Subcutaneous abdominal adipose tissue (tissue), 5 donors: ENCODE measurements around the gene SNX18.

Source experiments
- H3K27ac ChIP-seq: one replicate; pipeline ENCODE4 v1.7.0; 2013; ENCODE audit warnings: low read depth, mild to moderate bottlenecking, inconsistent platforms, low read length, moderate library complexity
- H3K27me3 ChIP-seq, 5 donors: one replicate each; pipeline ENCODE4 v1.7.0; 2013; ENCODE audit warnings: low read length in 5 of 5, inconsistent platforms in 1 of 5; ENCODE audit not compliant: control insufficient read depth in 5 of 5, insufficient read depth in 4 of 5
- H3K36me3 ChIP-seq, 5 donors: one replicate each; pipeline ENCODE4 v1.7.0; 2013; ENCODE audit warnings: low read length in 5 of 5; ENCODE audit not compliant: control insufficient read depth in 5 of 5, insufficient read depth in 5 of 5
- H3K4me1 ChIP-seq, 5 donors: one replicate each; pipeline ENCODE4 v1.7.0; 2013; ENCODE audit warnings: low read length in 5 of 5, mild to moderate bottlenecking in 3 of 5, moderate library complexity in 1 of 5; ENCODE audit not compliant: control insufficient read depth in 5 of 5, insufficient read depth in 5 of 5
- H3K4me3 ChIP-seq, 5 donors: one replicate each; pipeline ENCODE4 v1.7.0; 2013; ENCODE audit warnings: low read length in 5 of 5, low read depth in 1 of 5
- H3K9ac ChIP-seq, 5 donors: one replicate each; pipeline ENCODE4 v1.7.0; 2013; ENCODE audit warnings: low read length in 5 of 5, mild to moderate bottlenecking in 4 of 5, moderate library complexity in 3 of 5
- H3K9me3 ChIP-seq, 5 donors: one replicate each; pipeline ENCODE4 v1.7.0; 2013; ENCODE audit warnings: low read length in 5 of 5; ENCODE audit not compliant: control insufficient read depth in 5 of 5
- donor health status: healthy.
- donor health status: healthy.
- donor health status: healthy.
- donor health status: healthy.
- donor health status: healthy.

The SNX18 gene

DNA sequence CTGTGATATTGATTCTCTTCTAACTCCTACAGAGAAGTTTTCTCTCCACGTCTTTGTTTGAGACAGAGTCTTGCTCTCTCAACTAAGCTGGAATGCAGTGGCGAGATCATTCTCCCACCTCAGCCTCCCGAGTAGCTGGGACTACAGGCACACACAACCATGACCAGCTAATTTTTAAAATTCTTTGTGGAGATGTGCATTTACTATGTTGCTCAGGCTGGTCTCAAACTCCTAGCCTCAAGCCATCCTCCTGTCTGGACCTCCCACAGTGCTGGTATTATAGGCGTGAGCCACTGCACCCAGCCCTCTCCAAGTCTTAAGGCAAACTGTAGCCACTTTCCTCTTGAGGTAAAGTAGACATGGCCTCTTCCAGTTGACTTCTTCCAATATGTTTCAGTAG is 72.2 kb downstream of the SNX18 start:
- Histone ChIP-seq H3K36me3 (no peaks in the 10 kb centered on the region), H3K4me1 (peaks cover 0 to 3% (median 0%) of the 10 kb centered on the region in 5 donors), H3K9me3 (peaks cover 0 to 6% (median 0%) of the 10 kb centered on the region in 5 donors), H3K4me3 (no peak overlapping the region), H3K27me3 (no peaks in the 10 kb centered on the region), H3K9ac (no peak overlapping the region), H3K27ac (no peak overlapping the region)

DNA sequence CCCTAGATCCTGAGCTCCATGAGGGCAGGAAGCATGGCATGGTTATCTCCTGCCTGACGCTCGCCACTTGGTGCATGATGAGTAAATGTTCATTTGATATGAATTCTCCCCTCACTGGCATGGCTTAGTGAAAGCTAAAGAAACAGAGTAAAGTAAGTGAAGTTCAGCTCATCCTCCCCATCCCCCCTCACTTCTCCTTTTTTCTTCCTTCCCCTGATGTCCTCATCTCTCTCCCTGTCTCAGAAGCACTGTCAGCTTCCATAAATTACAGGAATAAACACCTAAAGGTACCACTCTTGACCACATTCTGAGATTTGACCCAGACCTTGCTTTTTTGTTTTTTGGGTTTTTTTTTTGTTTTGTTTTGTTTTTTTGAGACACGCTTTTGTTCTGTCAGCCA is 73.3 kb downstream of the SNX18 start:
- H3K9me3 ChIP-seq = peaks cover 0 to 6% (median 0%) of the 10 kb centered on the region in 5 donors
- no peak overlapping the region for H3K27ac ChIP-seq
- no peaks in the 10 kb centered on the region for H3K27me3 ChIP-seq
- H3K4me3 ChIP-seq = no peak overlapping the region
- peaks cover 0 to 3% (median 0%) of the 10 kb centered on the region in 5 donors for H3K4me1 ChIP-seq
- H3K9ac ChIP-seq = no peak overlapping the region
- no peaks in the 10 kb centered on the region for H3K36me3 ChIP-seq

GRCh38 chr5:54593779-54594178 is 76.2 kb downstream of the SNX18 start:
- Histone ChIP-seq H3K9ac (no peak overlapping the region), H3K4me3 (no peak overlapping the region), H3K9me3 (peaks cover 0 to 4% (median 0%) of the 10 kb centered on the region in 5 donors), H3K27me3 (no peaks in the 10 kb centered on the region), H3K4me1 (peaks cover 0 to 3% (median 0%) of the 10 kb centered on the region in 5 donors), H3K27ac (no peak overlapping the region), H3K36me3 (no peaks in the 10 kb centered on the region)

- no peaks in the 10 kb centered on the region for H3K27me3 ChIP-seq
- peaks cover 0 to 4% (median 0%) of the 10 kb centered on the region in 5 donors for H3K9me3 ChIP-seq
- no peak overlapping the region for H3K9ac ChIP-seq
- peaks cover 0 to 3% (median 0%) of the 10 kb centered on the region in 5 donors for H3K4me1 ChIP-seq
- H3K36me3 ChIP-seq = no peaks in the 10 kb centered on the region
- no peak overlapping the region for H3K4me3 ChIP-seq
- H3K27ac ChIP-seq = no peak overlapping the region
Observed at GRCh38 chr5:54594181-54594580, 76.6 kb downstream of the SNX18 start.

GRCh38 chr5:54595721-54596120 is 78.2 kb downstream of the SNX18 start:
- no peaks in the 10 kb centered on the region for H3K36me3 ChIP-seq
- H3K27ac ChIP-seq = no peak overlapping the region
- no peak overlapping the region for H3K9ac ChIP-seq
- H3K4me1 ChIP-seq = no peaks in the 10 kb centered on the region
- no peak overlapping the region for H3K4me3 ChIP-seq
- no peaks in the 10 kb centered on the region for H3K27me3 ChIP-seq
- H3K9me3 ChIP-seq = peaks cover 0 to 4% (median 0%) of the 10 kb centered on the region in 5 donors
